HCT116 (cell line): ENCODE results near the gene PPP2R5B. TPM values are rescaled to one million over a fixed set of nuclear protein-coding genes. Genes with fewer than 3 reads are reported as not detected.

Experiments used
- ATAC-seq: fragments of 200-7000 bp; cut with Tn5 transposase; 2 replicates; pipeline ENCODE4 v1.9.1; 2020; ENCODE audit warnings: mild to moderate bottlenecking, moderate library complexity
- BruUV-seq: library from RNA; stranded (reverse); fragments of 400-500 nt; replicated peaks from 2 replicates; lab custom pipeline; 2021; lab: Mats Ljungman, UMichigan
- CTCF ChIA-PET: fragments of 300-600 bp; sonication (Branson Sonifier 250); formaldehyde crosslinking; loops from one replicate; lab custom pipeline; 2021; ENCODE audit warnings: antibody characterized with exemption; lab: Charles Lee
- POLR2A ChIA-PET: fragments of 300-600, 350-600 bp; sonication (Branson Sonifier 250); formaldehyde crosslinking; loops from one replicate; lab custom pipeline; 2021; ENCODE audit warnings: antibody characterized with exemption; lab: Charles Lee
- RAD21 ChIA-PET, 2 experiments: fragments of 300-600 bp; sonication (Branson Sonifier 250); formaldehyde crosslinking; loops; one replicate each; lab custom pipeline; 2023; ENCODE audit warnings: low total read pairs in 2 of 2; ENCODE audit not compliant: uncharacterized antibody in 2 of 2, unreplicated experiment in 2 of 2, low non-redundant PET in 1 of 2; lab: Charles Lee
- DNase-seq: peaks from one replicate; pipeline ENCODE4 v3.0.0-alpha.2; 2010; ENCODE audit warnings: low read depth, low spot score
- H2AFZ ChIP-seq: fragments of 200-600 bp; shearing (Covaris generic), sonication (generic); 2 replicates; pipeline ENCODE4 v1.6.1; 2017; ENCODE audit warnings: low read depth, mixed run types, mixed read lengths, antibody characterized with exemption, low read length; ENCODE audit not compliant: poor library complexity, severe bottlenecking
- H3K27ac ChIP-seq: 2 replicates; pipeline ENCODE4 v1.5.1; 2012; ENCODE audit warnings: low read depth, low read length
- H3K27me3 ChIP-seq: fragments of 200-600 bp; sonication (generic); 2 replicates; pipeline ENCODE4 v1.6.1; 2016; ENCODE audit warnings: mixed run types, low read length, mixed read lengths; ENCODE audit not compliant: insufficient read depth
- H3K36me3 ChIP-seq, 2 experiments: fragments of 200-500 bp in 1 of 2; fragments of 200-600 bp in 1 of 2; sonication (Bioruptor generic) in 1 of 2; sonication (generic) in 1 of 2; 2 replicates each; pipeline versions ENCODE4 v1.5.1 to v1.6.1; 2014 to 2016; ENCODE audit warnings: low read length in 2 of 2, inconsistent platforms in 1 of 2, mixed read lengths in 1 of 2, mixed run types in 1 of 2; ENCODE audit not compliant: insufficient read depth in 2 of 2, control insufficient read depth in 1 of 2
- H3K4me1 ChIP-seq, 2 experiments: fragments of 200-600 bp in 1 of 2; sonication (generic) in 1 of 2; 2 replicates each; pipeline versions ENCODE4 v1.5.1 to v1.6.1; 2012 to 2017; ENCODE audit warnings: low read length in 2 of 2, inconsistent platforms in 1 of 2, mild to moderate bottlenecking in 1 of 2, mixed read lengths in 1 of 2, mixed run types in 1 of 2, moderate library complexity in 1 of 2; ENCODE audit not compliant: insufficient read depth in 2 of 2, control insufficient read depth in 1 of 2
- H3K4me2 ChIP-seq: fragments of 200-600 bp; sonication (generic); 2 replicates; pipeline ENCODE4 v1.6.1; 2017; ENCODE audit warnings: mixed run types, low read length, mixed read lengths
- H3K4me3 ChIP-seq, 2 experiments: fragments of 200-600 bp in 1 of 2; sonication (generic) in 1 of 2; replicated peaks in 1 of 2; 2 replicates each; pipeline ENCODE4 v1.5.1; 2011 to 2016; ENCODE audit warnings: low read length in 2 of 2, control low read depth in 1 of 2, low read depth in 1 of 2, mild to moderate bottlenecking in 1 of 2, mixed read lengths in 1 of 2, mixed run types in 1 of 2
- H3K79me2 ChIP-seq: fragments of 200-600 bp; sonication (generic); 2 replicates; pipeline ENCODE4 v1.6.1; 2017; ENCODE audit warnings: mild to moderate bottlenecking, mixed run types, low read length, moderate library complexity, mixed read lengths; ENCODE audit not compliant: insufficient read depth
- H3K9ac ChIP-seq: fragments of 200-600 bp; sonication (generic); 2 replicates; pipeline ENCODE4 v1.6.1; 2016; ENCODE audit warnings: low read length, mixed read lengths
- H3K9me2 ChIP-seq: fragments of 200-600 bp; sonication (generic), shearing (Covaris generic); 2 replicates; pipeline ENCODE4 v1.6.1; 2017; ENCODE audit warnings: mixed run types, mild to moderate bottlenecking, moderate library complexity; ENCODE audit not compliant: insufficient read depth
- H3K9me3 ChIP-seq, 2 experiments: fragments of 200-500 bp in 1 of 2; fragments of 200-600 bp in 1 of 2; sonication (Bioruptor generic) in 1 of 2; sonication (generic) in 1 of 2; 2 replicates each; pipeline ENCODE4 v1.6.1; 2014 to 2017; ENCODE audit warnings: low read length in 2 of 2, mixed read lengths in 2 of 2, inconsistent platforms in 1 of 2, low read depth in 1 of 2, mild to moderate bottlenecking in 1 of 2, mixed run types in 1 of 2, moderate library complexity in 1 of 2; ENCODE audit not compliant: control insufficient read depth in 1 of 2, insufficient read depth in 1 of 2
- H4K20me1 ChIP-seq: fragments of 200-600 bp; sonication (generic), shearing (Covaris generic); 2 replicates; pipeline ENCODE4 v1.6.1; 2017; ENCODE audit warnings: mixed run types, mild to moderate bottlenecking, moderate library complexity; ENCODE audit not compliant: insufficient read depth
- EGR1 ChIP-seq: IDR thresholded peaks from 2 replicates; pipeline ENCODE4 v1.6.1; 2012; ENCODE audit warnings: low read depth
- JUND ChIP-seq: IDR thresholded peaks from 2 replicates; pipeline ENCODE4 v1.6.1; 2012
- RAD21 ChIP-seq: IDR thresholded peaks from 2 replicates; pipeline ENCODE4 v1.6.1; 2012; ENCODE audit warnings: low read depth, mild to moderate bottlenecking
- SIN3A ChIP-seq: IDR thresholded peaks from 2 replicates; pipeline ENCODE4 v1.6.1; 2012; ENCODE audit warnings: low read depth
- SP1 ChIP-seq: IDR thresholded peaks from 2 replicates; pipeline ENCODE4 v1.6.1; 2012; ENCODE audit warnings: low read depth
- TCF7L2 ChIP-seq: IDR thresholded peaks from 2 replicates; pipeline ENCODE4 v1.7.0; 2011; ENCODE audit warnings: borderline replicate concordance, inconsistent platforms; ENCODE audit not compliant: insufficient read depth, insufficient read length; ENCODE audit errors: extremely low read depth
- YY1 ChIP-seq: IDR thresholded peaks from 2 replicates; pipeline ENCODE4 v1.6.1; 2011; ENCODE audit warnings: low read length, low read depth, moderate library complexity, mild to moderate bottlenecking; ENCODE audit not compliant: insufficient replicate concordance; ENCODE audit errors: extremely low read depth
- ZFX ChIP-seq: fragments of 450-650 bp; IDR thresholded peaks from 2 replicates; pipeline ENCODE4 v1.6.1; 2017
- ZNF274 ChIP-seq: fragments of 200-500 bp; sonication (Bioruptor generic); IDR thresholded peaks from 2 replicates; pipeline ENCODE4 v1.6.1; 2014; ENCODE audit warnings: mild to moderate bottlenecking, low read depth, low read length, inconsistent platforms
- intact Hi-C: fragments of 100-400 bp; cut with micrococcal nuclease; formaldehyde crosslinking; loops from 2 replicates; pipeline ENCODE4 v1.10.0; 2022
- total RNA-seq: library from RNA; stranded (reverse); gene quantifications from one replicate; pipeline ENCODE4 v1.2.1, GENCODE V29; 2021; ENCODE audit not compliant: unreplicated experiment
- TF ChIP-seq, protein P1 (sequence below): IDR thresholded peaks from 2 replicates; pipeline ENCODE4 v1.6.1; 2012; ENCODE audit warnings: low read depth
- TF ChIP-seq, protein P2 (sequence below), 3 experiments: fragments of 200-600 bp in 1 of 3; sonication (generic) in 1 of 3; IDR thresholded peaks in 2 of 3; conservative IDR thresholded peaks in 1 of 3; 2 replicates each; pipeline ENCODE4 v1.5.1; 2012 to 2017; ENCODE audit warnings: low read depth in 2 of 3, low read length in 2 of 3, antibody characterized with exemption in 1 of 3, borderline replicate concordance in 1 of 3, control low read depth in 1 of 3, mild to moderate bottlenecking in 1 of 3, mixed read lengths in 1 of 3, mixed run types in 1 of 3, moderate library complexity in 1 of 3; ENCODE audit not compliant: insufficient read depth in 1 of 3
- TF ChIP-seq, protein P3 (sequence below): IDR thresholded peaks from 2 replicates; pipeline ENCODE4 v1.6.1; 2012

PPP2R5B gene
- total RNA-seq, 1 experiment from 2014 or later: 10.9 TPM

DNA sequence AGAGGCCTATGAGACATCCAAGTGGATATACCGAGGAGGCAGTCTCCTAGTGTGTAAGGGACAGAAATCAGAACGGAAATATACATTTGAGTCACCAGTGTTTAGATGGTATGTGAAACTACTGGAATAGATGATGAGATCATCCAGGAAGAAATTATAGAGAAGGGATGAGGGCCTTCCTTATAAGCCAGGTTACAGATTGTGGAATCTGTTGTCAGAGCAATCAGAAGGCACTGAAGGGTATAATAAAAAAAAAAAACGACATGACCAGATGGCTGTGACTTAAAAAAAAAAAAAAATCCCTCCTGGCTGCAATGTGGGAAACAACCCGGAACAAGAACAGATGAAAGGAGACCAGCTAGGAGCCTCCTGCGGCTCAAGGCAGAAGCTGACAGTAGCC, 44.7 kb downstream of the PPP2R5B start:
- intact Hi-C loops: no loop called here
- no peaks in the 10 kb centered on the region for H4K20me1 ChIP-seq
- H3K36me3 ChIP-seq: no peaks in the 10 kb centered on the region
- POLR2A ChIA-PET: no interaction called here
- no peak overlapping the region for H3K4me2 ChIP-seq
- ATAC-seq: no peak
- H3K9me2 ChIP-seq: no peaks in the 10 kb centered on the region
- H3K27ac ChIP-seq: no peak overlapping the region
- no peaks in the 10 kb centered on the region for H3K79me2 ChIP-seq
- H3K9ac ChIP-seq: no peak overlapping the region
- H3K27me3 ChIP-seq: no peaks in the 10 kb centered on the region
- H3K4me3 ChIP-seq: no peak overlapping the region
- TF ChIP-seq JUND: no peak
- no peak for TF ChIP-seq RAD21
- TF ChIP-seq YY1: no peak
- no peak for TF ChIP-seq TCF7L2
- no peak for TF ChIP-seq ZFX
- no peak for TF ChIP-seq SIN3A
- TF ChIP-seq, protein P1, sequence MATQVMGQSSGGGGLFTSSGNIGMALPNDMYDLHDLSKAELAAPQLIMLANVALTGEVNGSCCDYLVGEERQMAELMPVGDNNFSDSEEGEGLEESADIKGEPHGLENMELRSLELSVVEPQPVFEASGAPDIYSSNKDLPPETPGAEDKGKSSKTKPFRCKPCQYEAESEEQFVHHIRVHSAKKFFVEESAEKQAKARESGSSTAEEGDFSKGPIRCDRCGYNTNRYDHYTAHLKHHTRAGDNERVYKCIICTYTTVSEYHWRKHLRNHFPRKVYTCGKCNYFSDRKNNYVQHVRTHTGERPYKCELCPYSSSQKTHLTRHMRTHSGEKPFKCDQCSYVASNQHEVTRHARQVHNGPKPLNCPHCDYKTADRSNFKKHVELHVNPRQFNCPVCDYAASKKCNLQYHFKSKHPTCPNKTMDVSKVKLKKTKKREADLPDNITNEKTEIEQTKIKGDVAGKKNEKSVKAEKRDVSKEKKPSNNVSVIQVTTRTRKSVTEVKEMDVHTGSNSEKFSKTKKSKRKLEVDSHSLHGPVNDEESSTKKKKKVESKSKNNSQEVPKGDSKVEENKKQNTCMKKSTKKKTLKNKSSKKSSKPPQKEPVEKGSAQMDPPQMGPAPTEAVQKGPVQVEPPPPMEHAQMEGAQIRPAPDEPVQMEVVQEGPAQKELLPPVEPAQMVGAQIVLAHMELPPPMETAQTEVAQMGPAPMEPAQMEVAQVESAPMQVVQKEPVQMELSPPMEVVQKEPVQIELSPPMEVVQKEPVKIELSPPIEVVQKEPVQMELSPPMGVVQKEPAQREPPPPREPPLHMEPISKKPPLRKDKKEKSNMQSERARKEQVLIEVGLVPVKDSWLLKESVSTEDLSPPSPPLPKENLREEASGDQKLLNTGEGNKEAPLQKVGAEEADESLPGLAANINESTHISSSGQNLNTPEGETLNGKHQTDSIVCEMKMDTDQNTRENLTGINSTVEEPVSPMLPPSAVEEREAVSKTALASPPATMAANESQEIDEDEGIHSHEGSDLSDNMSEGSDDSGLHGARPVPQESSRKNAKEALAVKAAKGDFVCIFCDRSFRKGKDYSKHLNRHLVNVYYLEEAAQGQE: no peak
- no peak for TF ChIP-seq SP1
- no peak for TF ChIP-seq ZNF274
- TF ChIP-seq, protein P2, sequence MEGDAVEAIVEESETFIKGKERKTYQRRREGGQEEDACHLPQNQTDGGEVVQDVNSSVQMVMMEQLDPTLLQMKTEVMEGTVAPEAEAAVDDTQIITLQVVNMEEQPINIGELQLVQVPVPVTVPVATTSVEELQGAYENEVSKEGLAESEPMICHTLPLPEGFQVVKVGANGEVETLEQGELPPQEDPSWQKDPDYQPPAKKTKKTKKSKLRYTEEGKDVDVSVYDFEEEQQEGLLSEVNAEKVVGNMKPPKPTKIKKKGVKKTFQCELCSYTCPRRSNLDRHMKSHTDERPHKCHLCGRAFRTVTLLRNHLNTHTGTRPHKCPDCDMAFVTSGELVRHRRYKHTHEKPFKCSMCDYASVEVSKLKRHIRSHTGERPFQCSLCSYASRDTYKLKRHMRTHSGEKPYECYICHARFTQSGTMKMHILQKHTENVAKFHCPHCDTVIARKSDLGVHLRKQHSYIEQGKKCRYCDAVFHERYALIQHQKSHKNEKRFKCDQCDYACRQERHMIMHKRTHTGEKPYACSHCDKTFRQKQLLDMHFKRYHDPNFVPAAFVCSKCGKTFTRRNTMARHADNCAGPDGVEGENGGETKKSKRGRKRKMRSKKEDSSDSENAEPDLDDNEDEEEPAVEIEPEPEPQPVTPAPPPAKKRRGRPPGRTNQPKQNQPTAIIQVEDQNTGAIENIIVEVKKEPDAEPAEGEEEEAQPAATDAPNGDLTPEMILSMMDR (IDR thresholded peaks at IDR 0.05 in 2 of 3, conservative IDR thresholded peaks at IDR 0.05 in 1 of 3; ENCODE audit: borderline replicate concordance in 1 of 3, insufficient read depth in 1 of 3, low read depth in 2 of 3, low read length in 2 of 3): no peak
- TF ChIP-seq, protein P3, sequence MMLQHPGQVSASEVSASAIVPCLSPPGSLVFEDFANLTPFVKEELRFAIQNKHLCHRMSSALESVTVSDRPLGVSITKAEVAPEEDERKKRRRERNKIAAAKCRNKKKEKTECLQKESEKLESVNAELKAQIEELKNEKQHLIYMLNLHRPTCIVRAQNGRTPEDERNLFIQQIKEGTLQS: no peak
- TF ChIP-seq EGR1: no peak
- CTCF ChIA-PET: no interaction called here
- H3K9me3 ChIP-seq: no peaks in the 10 kb centered on the region
- no TSS peak for BruUV-seq
- peaks cover 0 to 3% of the 10 kb centered on the region in 2 experiments; a peak in 1 of 4 replicates for H3K4me1 ChIP-seq
- no peak overlapping the region for H2AFZ ChIP-seq
- no peak for DNase-seq
- RAD21 ChIA-PET: no interaction called here
